Activated gamma-delta T cell (primary cell): ENCODE data around the gene PDZRN4.
"Not testable (repeated sequence)": the region's sequence is repeated elsewhere in the genome, so short reads cannot be mapped to it uniquely, and the experiment has no call there.

Experiments used
- DNase-seq: peaks from one replicate; lab custom pipeline; 2025; lab: John Stamatoyannopoulos, UW
- total RNA-seq, 2 donors: gene quantifications; one replicate each; lab custom pipeline; 2026; lab: John Stamatoyannopoulos, UW

The PDZRN4 gene
- total RNA-seq: 0 to 0.04 reads per million in 2 donors

DNA sequence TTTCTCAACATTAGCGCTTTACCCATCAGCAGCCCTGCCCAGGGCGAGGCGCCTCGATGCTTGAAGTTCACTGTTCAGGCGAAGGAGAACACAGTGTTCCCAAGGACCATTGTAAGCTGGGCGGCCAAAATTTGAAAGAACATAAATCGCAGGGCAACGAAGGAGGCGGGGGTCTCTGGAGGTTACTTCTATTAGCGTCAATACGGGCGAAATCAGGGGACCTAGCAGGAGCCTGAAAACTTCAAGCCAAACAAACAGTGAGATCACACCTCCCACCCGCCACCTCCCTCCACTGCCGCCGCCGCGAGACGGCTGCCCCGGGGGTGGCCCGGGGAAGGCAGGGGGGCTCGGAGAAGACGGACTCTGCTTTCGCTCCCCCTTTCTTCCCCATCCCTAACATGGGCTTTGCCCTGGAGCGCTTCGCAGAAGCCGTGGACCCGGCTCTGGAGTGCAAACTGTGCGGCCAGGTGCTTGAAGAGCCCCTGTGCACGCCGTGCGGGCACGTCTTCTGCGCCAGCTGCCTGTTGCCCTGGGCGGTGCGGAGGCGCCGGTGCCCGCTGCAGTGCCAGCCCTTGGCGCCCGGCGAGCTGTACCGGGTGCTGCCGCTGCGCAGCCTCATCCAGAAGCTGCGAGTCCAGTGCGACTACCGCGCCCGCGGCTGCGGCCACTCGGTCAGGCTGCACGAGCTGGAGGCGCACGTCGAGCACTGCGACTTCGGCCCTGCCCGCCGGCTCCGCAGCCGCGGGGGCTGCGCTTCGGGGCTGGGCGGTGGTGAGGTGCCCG lies at the start of gene PDZRN4:
TSS of gene PDZRN4 (plus strand) at position 263 of the 783 bp plus-strand sequence.
- no peak for DNase-seq

DNA sequence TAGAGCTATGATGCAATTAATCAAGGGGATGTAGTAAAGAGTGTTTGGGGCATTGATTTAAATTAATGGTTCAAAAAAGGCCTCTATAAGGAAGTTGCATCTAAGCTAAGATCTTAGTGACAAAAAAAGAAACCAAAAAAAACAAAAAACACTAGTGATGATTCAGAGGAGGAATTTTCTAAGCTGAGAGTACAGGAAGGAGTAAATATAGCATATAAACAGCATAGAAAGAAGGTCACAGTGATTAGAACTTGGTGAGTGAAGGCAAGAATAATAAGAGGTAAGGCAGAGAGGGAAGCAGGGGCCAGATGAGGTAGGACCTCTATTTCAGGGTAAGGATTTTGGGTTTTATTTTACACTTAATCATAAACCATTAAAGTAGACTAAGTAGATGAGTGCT lies 48.0 kb upstream of the PDZRN4 start:
- no peak for DNase-seq

DNA sequence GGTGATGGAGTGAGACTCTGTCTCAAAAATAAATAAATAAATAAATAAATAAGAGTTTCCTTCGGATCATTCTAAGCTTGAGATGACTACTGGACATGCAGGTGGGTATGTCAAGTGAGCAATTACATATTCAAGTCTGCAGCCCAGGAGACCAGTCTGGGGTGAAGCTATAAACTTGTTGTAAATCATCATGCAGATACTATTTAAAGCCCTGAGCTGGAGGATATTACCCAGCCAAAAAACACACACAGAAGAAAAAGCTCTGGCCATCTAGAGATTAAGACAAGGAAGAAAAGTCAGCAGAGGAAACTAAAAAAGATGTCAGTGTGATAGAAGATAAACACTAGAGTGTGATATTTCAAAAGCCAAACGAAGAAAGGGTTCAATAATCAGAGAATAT lies 47.0 kb upstream of the PDZRN4 start:
- no peak for DNase-seq

DNA sequence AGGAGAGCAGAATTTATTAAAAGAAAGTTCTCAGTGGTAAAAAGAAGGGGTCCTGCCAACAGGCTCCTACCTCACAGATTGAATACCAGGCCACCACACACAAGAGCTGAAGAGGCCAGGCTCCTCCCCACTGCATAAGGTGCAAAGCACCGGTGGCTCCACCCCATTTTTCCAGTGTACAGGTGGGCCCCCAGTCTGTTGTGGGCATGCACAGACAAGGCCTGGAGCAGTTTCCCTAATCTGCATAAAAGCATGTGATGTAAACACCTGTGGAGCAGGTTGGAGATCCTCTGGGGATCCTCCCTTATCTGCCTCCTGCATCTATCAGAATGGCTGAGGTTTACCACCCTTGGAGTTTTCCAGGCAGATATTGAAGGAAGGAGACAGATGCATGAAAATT lies 45.7 kb upstream of the PDZRN4 start:
- no peak for DNase-seq

DNA sequence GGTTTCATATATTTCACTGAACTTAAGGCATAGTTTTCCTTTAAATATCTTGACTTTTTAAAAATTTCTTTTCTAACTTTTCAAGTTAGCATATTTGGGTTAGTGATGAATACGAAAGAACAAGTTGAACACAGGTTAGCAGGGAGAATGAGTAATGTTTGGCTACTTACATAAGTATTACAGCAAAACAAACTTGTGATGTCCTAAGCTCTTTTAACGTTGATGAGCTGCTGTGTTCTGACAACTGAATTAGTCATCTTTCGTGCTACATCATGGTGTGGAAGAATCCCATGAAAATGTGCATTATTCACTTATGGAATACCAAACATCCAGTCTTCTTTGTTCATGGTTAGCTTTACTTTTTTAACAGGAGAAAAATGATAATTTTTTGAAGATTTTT lies 36.3 kb upstream of the PDZRN4 start:
- DNase-seq: no peak

DNA sequence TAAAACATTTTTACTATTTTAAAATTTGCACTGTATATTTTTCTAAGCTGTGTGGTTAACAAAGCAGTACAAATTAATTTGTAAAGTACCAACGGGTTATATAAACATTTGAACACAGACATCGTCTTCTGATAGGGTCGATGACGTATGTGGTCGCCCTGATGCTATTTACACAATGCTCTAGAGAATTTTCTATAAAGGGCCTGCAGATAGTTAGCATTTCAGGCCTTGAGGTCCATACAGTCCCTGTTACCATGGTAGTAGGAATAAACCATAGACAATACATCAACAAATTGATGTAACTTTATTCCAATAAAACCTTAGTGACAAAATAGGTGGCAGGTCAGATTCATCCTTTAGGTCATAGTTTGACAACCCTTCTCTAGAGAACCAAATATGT lies 25.7 kb upstream of the PDZRN4 start:
- DNase-seq: no peak

DNA sequence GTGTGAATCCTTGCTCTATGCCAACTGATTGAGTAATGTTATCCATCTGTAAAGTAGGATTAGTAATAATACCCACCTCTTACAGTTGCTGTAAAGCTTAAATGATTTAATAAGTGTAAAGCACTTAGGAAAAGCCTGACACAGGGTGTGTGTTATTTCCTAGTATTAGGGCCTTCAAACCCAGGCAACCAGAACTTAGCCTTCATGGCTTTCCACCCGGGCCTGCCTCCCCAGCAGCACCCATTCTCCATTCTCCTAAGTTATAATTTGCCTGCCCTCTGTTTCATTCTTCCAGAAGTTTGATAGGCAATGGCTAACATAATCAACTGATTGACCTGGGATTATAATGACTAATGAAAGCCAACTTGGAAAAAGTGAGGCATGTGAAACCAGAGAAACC lies 20.4 kb upstream of the PDZRN4 start:
- DNase-seq: no peak

DNA sequence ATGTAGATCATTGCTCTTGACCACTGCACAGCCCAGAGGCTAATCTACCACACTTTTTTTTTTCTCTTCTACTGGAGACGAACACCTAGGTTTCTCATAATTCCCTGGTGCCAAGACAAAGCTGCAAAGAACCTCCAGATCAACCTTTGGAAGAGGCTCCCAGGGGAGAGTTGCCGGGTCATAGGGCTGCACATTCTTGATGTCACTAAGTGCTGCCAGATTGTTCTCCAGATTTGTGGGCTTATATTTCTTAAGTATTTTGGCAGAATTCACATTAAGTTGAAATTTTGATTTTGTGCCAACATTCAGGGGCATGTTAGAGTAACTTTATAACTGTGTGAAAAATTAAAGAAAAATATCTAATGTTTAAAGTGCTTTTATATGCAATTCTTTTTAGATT lies 13.5 kb upstream of the PDZRN4 start:
- DNase-seq: no peak

DNA sequence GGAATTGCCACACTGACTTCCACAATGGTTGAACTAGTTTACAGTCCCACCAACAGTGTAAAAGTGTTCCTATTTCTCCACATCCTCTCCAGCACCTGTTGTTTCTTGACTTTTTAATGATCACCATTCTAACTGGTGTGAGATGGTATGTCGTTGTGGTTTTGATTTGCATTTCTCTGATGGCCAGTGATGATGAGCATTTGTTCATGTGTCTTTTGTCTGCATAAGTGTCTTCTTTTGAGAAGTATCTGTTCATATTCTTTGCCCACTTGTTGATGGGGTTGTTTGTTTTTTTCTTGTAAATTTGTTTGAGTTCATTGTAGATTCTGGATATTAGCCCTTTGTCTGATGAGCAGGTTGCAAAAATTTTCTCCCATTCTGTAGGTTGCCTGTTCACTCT lies 8.6 kb upstream of the PDZRN4 start:
- not testable (repeated sequence) for DNase-seq

DNA sequence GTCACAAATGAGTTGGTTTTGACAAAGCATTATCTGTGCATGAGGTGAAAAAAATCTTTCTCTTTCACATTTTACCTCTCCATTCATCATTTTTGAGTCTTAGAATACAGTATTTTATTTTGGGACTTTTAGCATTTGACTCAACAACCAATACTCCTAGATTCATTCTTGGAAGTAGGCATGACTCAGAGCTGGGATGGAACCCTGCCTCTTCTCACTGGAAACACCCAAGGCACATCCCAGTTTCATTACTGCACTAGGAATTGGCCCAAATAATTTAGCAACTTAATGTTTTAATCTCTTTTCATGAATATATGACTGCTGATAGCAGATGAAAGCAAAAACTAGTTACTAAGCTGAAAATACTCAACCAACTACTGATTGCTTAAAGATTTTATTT lies 3.3 kb upstream of the PDZRN4 start:
- no peak for DNase-seq

DNA sequence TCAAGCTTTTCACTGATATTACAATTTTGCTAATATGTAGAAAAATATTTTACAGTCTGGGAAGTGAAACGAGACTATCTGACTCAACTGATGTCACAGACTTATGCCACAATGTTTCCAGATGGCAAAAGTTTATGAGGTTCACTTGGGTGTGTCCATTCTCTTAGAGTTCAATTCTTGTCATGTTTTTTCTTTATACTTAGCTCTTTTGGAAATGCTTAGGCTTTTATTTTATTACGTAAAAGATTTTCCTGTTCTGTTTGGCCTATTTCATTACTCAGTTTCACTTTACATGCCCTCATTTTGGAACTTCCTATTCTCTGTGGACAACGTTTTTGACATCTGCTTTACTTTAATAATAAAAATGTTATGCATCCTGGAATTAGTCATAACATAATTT lies 2.1 kb upstream of the PDZRN4 start:
- no peak for DNase-seq

DNA sequence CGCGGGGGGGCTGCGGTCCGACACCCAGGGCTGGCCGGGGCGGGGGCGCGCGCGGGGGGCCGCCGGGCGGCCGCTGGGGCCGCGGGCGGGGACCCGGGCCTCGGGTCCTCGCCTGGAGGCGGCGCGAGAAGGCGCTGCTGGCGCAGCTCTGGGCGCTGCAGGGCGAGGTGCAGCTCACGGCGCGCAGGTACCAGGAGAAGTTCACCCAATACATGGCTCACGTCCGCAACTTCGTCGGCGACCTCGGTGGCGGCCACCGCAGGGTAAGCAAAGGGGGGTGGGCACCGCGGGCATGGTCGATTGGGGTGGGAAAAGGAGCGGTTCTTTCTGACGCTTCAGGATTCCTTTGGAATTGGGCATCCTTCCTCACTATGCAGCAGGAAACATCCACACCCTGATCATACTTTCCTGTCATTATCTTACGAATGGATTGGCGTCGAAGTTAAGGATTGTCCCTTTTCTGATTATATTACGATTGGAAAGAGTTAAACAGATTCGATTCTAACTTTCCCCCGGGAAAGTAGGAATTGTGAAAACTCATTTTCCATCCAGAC lies 798 bp downstream of the PDZRN4 start:
- DNase-seq: no peak

DNA sequence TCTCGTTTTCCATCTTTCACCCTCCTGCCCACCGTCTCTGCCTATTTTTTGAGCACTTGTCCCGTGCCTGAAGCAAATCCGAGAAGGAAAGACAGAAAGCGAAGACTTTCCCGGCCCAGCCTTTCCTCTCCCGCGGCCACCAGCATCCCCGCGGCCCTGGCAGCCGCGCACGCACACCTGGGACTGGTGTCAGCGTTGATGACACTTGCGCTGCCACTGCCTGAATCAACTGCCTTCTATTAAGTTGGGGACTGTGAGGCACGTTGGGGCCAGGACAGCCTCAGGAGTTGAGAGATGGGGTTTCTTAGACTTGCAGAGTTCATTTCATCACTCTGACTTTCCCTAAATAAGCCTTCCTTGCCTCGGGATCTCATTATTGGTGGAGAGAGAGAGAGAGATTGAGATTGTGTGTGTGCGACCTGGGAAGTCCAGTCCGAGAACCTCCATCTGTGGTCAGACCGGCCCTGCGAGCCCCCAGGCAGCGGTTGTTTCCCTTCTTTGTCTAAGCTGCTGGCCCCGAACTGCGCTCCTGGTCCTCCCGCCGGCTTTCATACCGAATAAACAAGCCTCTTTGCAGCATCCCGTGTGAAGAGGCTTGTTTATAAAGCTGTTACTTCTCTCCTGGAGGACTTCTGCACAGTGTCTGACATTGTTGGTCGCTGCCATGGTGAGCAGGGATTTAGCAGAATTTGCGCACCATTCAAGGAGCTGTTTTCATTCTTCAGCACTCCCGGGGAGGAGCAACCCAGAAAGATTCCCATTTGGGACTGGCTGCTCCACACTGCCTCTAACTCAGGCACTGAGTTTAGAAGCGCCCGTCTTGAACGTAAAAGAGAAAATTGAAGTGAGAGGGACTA lies 1.5 kb downstream of the PDZRN4 start:
- no peak for DNase-seq

DNA sequence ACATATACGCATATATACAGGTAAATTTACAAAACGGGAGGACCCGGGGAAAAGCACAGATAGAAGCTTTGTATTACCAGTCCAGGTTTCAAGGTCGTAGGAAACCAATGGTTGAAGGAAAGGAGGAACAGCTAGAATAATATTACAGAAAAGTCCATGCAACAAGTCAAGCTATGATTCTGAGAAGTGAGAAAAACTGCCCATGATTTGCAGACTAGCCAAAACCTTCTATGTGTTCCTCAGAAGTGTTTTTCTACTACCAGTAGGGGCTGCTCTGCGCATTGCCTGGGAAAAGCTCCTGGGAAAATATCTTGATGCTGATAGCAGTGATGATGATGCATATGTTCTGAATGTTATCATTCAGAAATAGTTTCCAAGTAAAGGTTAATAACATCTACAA lies 2.2 kb downstream of the PDZRN4 start:
- no peak for DNase-seq

DNA sequence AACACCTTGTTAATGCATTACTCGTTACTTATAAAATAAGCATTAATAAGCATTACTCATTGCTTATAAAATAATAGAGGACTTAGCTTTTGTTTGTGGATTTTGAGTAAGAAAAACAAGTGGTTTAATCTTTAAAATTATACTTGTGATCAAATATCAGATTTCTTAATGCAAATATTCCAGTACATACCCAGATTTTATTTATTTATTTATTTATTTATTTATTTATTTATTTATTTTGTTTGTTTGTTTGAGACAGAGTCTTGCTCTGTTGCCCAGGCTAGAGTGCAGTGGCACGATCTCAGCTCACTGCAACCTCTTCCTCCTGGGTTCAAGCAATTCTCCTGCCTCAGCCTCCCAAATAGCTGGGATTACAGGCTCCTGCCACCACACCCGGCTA lies 3.4 kb downstream of the PDZRN4 start:
- not testable (repeated sequence) for DNase-seq

DNA sequence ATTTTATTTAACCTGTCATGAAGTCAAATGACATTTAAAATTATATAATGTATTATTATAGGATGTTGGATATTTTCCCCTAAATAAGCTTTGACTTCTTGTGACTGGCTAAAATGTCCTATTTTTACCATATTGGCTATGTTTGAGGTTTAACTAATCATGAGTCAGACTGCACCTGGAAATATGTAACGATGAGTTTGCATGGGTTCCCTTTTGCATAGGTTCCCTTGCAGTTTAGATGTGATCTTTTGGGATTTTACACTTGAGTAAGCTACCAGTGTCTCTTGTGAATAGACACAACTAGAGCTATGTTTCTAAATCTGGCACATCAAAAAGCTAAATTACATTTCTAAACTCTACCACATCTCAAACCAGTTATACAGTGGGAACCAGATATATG lies 5.2 kb downstream of the PDZRN4 start:
- no peak for DNase-seq

DNA sequence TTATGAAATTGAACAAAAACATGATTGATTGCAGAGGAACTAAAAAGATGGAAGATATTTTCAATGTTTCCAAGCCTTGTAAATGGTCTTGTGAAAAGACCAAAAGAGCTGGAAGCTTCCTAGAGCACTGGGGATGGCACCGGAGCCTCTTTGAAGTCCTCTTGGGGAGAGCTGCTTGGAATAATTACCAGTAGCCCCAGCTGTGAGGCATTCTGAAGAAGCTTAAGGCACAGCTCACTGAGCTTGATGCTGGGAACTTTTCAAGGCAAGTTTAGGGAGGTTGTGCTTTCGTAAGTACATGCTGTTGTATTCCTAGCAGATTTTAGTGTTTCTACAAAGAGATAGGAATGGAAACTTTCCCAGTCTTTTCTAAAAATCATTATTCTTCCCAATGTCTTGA lies 13.9 kb downstream of the PDZRN4 start:
- no peak for DNase-seq

DNA sequence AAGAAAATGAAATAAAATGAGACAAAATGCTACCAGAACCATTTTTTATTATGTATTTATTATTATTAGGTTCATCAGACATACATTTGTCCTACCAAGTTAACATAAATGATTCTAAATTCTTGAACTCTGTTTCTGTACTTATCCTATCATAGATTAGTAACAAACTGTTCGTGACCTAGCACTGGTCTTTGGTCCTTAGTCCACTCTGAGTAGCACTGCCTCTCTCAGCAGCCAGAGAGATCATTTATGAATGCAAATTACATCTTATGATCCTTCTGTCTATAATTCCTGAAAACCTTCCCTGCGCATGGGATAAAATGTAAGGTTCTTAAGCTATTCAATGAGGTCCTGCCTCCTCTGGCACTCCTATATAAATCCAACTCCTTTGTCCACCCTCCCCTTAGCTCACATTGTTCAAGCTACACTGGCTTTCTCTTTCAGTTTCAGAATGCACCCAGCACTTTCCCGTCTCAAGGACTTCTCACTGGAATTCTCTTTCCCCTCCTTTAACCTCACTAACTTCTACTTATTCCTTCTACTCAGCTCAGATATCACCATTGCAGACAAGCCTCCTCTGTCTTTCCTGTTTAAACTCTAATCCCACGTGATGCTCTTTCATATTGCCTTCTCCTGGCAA lies 17.1 kb downstream of the PDZRN4 start:
- DNase-seq: no peak

DNA sequence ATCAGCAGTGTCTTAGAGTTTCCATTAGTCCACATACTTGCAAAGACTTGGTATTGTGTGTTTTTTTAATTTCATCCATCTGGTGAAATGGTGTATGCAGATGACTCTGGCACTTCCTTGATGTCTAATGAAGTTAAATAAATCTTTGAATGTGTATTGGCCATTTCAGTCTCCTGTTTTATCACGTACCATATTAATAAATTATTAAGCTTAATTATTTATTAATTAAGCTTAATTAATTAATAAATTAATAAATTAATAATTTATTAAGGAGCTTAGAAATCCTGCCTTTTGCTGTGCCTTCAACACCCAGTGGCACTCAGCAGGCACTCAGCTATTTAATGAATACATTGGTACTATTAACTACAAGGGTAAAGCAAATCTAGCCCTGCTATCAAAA lies 18.2 kb downstream of the PDZRN4 start:
- no peak for DNase-seq

DNA sequence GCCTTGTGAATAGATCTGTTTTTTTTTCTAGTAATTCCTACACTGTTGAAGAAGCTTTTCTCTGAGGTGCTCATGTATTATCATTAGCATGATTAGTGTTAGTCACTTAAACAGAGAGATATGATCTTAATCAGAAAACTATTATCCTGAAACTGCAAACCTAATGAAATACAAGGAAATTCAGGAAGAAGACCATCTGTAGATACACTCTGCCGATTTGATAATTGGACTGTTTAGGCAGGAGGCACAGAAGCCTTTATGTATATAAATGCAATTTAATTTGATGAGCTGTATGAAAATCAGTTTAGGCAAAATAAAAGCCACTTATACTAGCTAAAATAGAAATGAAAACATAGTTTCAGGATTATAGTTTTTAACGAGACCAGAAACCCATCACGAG lies 23.3 kb downstream of the PDZRN4 start:
- DNase-seq: no peak

DNA sequence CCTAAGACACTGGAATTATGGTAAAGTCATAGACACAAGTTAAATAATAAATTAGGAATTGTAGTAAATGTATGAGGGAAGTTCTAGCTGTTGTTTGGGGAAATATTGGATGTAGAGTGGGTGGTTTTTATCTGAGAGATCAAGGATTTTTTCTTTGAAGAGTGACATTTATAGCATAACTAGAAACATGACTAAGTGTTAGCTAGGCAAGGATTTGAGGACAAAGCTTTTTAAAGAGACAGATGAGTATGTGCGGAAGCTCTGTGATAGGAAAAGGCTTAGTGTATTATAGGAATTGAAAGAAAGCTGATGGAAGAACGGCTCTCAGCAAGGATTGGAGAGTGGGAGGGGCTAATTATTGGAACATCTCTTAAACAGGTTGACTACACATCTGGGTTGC lies 24.5 kb downstream of the PDZRN4 start:
- DNase-seq: no peak

DNA sequence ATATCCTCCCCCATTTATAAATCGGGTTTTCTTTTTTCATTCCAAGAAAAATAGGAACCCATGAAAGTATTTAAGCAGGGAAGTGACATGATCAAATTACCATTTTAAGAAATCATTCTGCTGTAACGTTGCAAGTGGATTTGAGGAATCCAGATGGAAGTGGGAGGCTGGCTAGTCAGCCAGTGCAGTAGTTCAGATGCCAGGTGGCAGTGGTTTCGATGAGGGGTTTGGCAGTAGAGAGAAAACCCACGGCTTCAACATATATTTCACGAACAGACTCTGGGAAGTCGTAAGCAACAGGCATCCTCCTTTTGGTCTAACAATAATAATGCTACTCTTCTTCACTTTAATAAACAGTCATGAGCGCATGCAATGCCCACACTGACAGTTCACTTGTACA lies 25.0 kb downstream of the PDZRN4 start:
- DNase-seq: no peak

DNA sequence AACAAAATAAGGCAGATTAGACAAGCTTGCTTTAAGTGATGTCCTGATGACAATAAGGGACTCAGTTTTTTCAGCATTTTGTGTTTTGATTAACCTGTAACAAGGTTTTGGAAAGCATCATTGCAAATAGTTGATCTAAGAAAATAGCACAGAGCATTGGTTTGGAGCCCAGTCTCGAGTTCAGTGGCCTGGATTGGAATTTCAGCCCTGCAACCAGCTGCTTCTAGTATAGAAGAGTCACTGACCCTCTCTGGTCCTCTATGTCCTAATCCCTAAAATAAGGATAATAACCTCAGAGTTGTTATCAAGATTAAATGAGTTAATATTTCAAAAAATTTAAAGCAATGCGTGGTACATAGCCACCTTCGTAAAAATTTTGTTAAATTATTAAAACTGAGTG lies 25.5 kb downstream of the PDZRN4 start:
- no peak for DNase-seq
